Skeletal muscle satellite cell (primary cell): ENCODE measurements around the gene ELFN1.

Experiments used
- H3K27me3 ChIP-seq: 2 replicates; pipeline ENCODE4 v1.7.0; 2013; ENCODE audit warnings: low read length; ENCODE audit not compliant: control insufficient read depth, insufficient read depth
- H3K36me3 ChIP-seq: 2 replicates; pipeline ENCODE4 v1.7.0; 2013; ENCODE audit warnings: mild to moderate bottlenecking, control low read depth, low read length; ENCODE audit not compliant: insufficient read depth
- H3K4me1 ChIP-seq: 2 replicates; pipeline ENCODE4 v1.7.0; 2013; ENCODE audit warnings: low read length; ENCODE audit not compliant: control insufficient read depth, insufficient read depth
- H3K4me2 ChIP-seq: 2 replicates; pipeline ENCODE4 v1.7.0; 2013; ENCODE audit warnings: mild to moderate bottlenecking, low read length
- H3K4me3 ChIP-seq: 2 replicates; pipeline ENCODE4 v1.7.0; 2013; ENCODE audit warnings: low read length
- H3K9ac ChIP-seq: 2 replicates; pipeline ENCODE4 v1.7.0; 2013; ENCODE audit warnings: mild to moderate bottlenecking, low read depth, low read length, moderate library complexity
- H3K9me3 ChIP-seq: replicated peaks from 2 replicates; pipeline ENCODE4 v1.7.0; 2013; ENCODE audit warnings: mild to moderate bottlenecking, control low read depth, low read length

ELFN1 gene

GRCh38 chr7:1632916-1633785, 36.9 kb upstream of the ELFN1 start:
- Histone ChIP-seq H3K4me2 (no peak overlapping the region), H3K36me3 (no peaks in the 10 kb centered on the region), H3K4me3 (no peak overlapping the region), H3K9ac (no peak overlapping the region), H3K4me1 (no peaks in the 10 kb centered on the region), H3K9me3 (peaks cover 6% of the 10 kb centered on the region), H3K27me3 (peaks cover 14% of the 10 kb centered on the region)

DNA sequence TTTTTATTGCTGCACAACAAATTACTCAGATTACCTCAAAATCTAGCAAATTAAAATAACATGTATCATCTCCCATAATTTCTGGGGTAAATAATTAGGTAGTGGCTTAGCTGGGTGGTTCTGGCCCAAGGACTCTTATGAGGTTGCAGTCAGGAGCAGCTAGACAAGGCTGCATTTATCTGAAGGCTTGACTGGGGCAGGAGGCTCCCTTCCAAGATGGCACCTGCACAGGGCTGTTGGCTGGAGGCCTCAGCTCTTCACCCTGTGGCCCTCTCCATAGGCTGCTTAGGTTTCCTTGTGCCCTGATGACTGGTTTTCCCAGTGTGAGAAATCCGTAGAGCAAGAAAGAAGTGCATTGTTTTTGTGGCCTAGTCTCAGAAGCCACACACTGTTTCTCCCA, 34.7 kb upstream of the ELFN1 start:
- Histone ChIP-seq H3K9me3 (peaks cover 6% of the 10 kb centered on the region), H3K4me2 (no peak overlapping the region), H3K36me3 (no peaks in the 10 kb centered on the region), H3K27me3 (peaks cover 24% of the 10 kb centered on the region), H3K9ac (no peak overlapping the region), H3K4me1 (no peaks in the 10 kb centered on the region), H3K4me3 (no peak overlapping the region)

- peaks cover 6% of the 10 kb centered on the region for H3K9me3 ChIP-seq
- no peaks in the 10 kb centered on the region for H3K36me3 ChIP-seq
- H3K4me3 ChIP-seq, result no peak overlapping the region
Measured at GRCh38 chr7:1637155-1637554, 32.9 kb upstream of the ELFN1 start.

GRCh38 chr7:1638215-1638661, 31.8 kb upstream of the ELFN1 start:
- Histone ChIP-seq H3K27me3 (peaks cover 35% of the 10 kb centered on the region), H3K4me2 (no peak overlapping the region), H3K4me1 (no peaks in the 10 kb centered on the region), H3K36me3 (no peaks in the 10 kb centered on the region), H3K9ac (no peak overlapping the region), H3K9me3 (peaks cover 6% of the 10 kb centered on the region), H3K4me3 (no peak overlapping the region)

More at GRCh38 chr7:1637155-1637554, 32.9 kb upstream of the ELFN1 start:
- Histone ChIP-seq H3K27me3 (peaks cover 35% of the 10 kb centered on the region), H3K4me1 (no peaks in the 10 kb centered on the region), H3K4me2 (no peak overlapping the region), H3K9ac (no peak overlapping the region)

DNA sequence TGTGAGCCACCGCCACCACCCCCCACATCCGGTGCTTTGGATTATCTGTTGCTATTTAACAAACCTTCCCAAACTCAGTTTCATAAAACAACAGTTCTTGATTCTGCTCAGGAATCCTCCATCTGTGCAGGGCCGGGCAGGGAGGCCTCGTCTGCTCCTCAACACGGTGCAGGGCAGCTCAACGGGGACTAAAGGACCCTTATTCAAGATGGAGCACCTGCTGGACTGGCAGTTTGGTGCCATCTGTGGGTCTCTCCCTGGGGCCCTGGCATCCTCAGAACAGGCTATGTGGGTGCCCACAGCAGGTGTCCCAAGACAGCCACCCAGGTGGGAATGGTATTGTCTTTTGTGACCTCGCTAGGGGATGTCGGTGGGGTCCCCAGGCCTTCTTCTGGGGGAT, 31.0 kb upstream of the ELFN1 start:
- H3K4me2 ChIP-seq, result no peak overlapping the region
- H3K9ac ChIP-seq, result no peak overlapping the region
- H3K27me3 ChIP-seq, result peaks cover 27% of the 10 kb centered on the region
- no peaks in the 10 kb centered on the region for H3K4me1 ChIP-seq
- no peaks in the 10 kb centered on the region for H3K36me3 ChIP-seq
- H3K4me3 ChIP-seq, result no peak overlapping the region
- peaks cover 6% of the 10 kb centered on the region for H3K9me3 ChIP-seq

GRCh38 chr7:1639532-1640175, 30.4 kb upstream of the ELFN1 start:
- peaks cover 3% of the 10 kb centered on the region for H3K9me3 ChIP-seq
- peaks cover 31% of the 10 kb centered on the region for H3K27me3 ChIP-seq
- no peak overlapping the region for H3K4me3 ChIP-seq
- H3K4me2 ChIP-seq, result no peak overlapping the region
- no peak overlapping the region for H3K9ac ChIP-seq
- H3K4me1 ChIP-seq, result no peaks in the 10 kb centered on the region
- H3K36me3 ChIP-seq, result no peaks in the 10 kb centered on the region

DNA sequence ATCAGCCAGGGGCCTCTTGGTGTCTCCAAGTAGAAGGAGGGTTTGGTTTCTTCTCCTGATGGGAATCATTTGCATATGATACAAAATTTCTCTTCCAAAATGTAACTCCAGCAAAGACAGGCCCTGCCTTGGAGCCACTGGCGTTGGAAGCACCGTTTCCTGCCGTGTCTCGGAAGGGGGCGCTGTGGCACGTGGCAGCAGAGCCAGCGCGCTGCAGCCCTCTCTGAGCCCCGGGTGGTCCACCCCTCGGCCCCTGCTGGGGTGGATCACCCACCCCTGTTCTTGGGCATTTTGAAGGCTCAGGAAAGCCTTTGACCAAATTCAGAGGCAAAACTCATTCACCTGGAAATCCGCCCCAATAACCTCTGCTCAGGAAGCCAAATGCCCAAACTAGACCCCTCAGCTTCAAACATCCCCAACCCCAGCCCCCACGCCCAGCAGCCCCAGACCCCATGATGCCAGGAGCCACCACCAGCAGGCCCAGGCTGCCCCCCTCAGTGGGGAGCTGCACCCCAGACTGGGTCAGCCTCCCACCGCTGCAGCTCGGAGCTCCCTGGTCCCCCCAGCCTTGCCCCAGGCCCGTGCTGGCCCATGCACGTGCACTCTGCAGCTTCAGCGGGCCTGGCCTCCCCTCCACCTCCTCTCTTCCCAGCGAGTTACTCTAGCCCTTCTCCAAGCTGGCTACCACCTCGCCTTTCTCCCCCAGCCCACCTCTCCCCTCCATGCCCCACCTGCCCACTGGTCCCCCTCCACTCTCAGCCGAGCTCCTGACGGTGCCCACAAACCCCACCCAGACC, 29.5 kb upstream of the ELFN1 start:
- no peak overlapping the region for H3K4me2 ChIP-seq
- no peaks in the 10 kb centered on the region for H3K4me1 ChIP-seq
- no peaks in the 10 kb centered on the region for H3K36me3 ChIP-seq
- peaks cover 3% of the 10 kb centered on the region for H3K9me3 ChIP-seq
- H3K9ac ChIP-seq, result no peak overlapping the region
- H3K27me3 ChIP-seq, result peaks cover 40% of the 10 kb centered on the region
- no peak overlapping the region for H3K4me3 ChIP-seq

DNA sequence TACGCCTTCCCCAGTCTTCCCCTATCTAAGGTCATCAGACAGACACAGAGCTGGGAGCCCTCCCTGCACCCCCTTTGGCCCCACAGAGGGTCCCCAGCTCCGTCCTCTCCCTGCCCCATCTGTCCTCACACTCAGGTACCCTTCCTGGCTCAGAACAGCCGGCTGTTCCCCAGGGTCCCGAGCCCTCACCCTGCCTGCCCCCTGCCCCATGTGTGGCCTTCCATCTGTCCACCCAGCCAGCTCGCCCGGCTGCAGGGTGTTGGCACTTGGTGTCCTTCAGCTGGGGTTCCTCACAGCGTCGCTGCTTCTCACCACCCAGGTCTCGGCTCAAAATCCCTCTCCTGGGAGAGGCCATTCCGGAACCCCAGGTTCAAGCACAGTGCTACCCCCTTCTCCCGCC, 28.9 kb upstream of the ELFN1 start:
- H3K4me3 ChIP-seq, result no peak overlapping the region
- H3K4me2 ChIP-seq, result no peak overlapping the region
- no peaks in the 10 kb centered on the region for H3K36me3 ChIP-seq
- H3K27me3 ChIP-seq, result peaks cover 43% of the 10 kb centered on the region
- peaks cover 3% of the 10 kb centered on the region for H3K9me3 ChIP-seq
- no peak overlapping the region for H3K9ac ChIP-seq
- H3K4me1 ChIP-seq, result no peaks in the 10 kb centered on the region

DNA sequence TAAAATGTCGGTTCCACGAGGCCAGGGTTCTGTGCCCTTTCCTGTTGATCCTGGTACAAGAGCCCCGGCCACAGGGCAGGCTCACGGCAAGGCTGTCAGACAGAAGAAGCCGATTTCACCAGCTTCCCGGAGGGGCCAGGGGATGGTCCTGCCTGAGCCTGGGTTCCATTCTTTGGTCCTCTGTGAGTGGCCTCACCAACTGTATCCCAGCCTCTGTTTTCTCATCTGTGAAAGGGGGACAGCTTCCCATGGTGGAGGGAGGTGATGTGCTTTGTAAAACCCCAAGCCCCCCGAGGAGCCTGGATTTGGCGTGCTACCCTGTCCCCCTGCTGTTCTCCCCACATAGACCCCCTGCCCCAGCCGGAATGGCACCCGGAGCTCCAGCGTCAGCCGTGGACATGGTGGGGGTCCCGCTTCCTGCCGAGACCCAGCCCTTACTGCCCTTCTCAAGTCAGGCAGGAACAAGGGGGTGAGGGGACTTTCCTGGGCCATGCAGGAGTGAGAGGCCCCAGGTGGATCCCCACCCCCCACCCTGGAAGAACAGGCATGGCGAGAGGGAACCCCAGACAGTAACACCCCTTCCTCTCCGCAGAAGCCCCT, 28.3 kb upstream of the ELFN1 start:
- no peak overlapping the region for H3K9ac ChIP-seq
- H3K4me3 ChIP-seq, result no peak overlapping the region
- no peak overlapping the region for H3K4me2 ChIP-seq
- no peaks in the 10 kb centered on the region for H3K36me3 ChIP-seq
- peaks cover 3% of the 10 kb centered on the region for H3K9me3 ChIP-seq
- H3K27me3 ChIP-seq, result peaks cover 49% of the 10 kb centered on the region
- no peaks in the 10 kb centered on the region for H3K4me1 ChIP-seq

GRCh38 chr7:1642291-1642731, 27.8 kb upstream of the ELFN1 start:
- no peak overlapping the region for H3K4me3 ChIP-seq
- H3K4me1 ChIP-seq, result no peaks in the 10 kb centered on the region
- H3K9me3 ChIP-seq, result peaks cover under 1% of the 10 kb centered on the region
- H3K4me2 ChIP-seq, result no peak overlapping the region
- no peaks in the 10 kb centered on the region for H3K36me3 ChIP-seq
- H3K27me3 ChIP-seq, result peaks cover 54% of the 10 kb centered on the region
- H3K9ac ChIP-seq, result no peak overlapping the region
